IMR-90 (cell line): ENCODE measurements around the gene HSD17B8. TPM values are rescaled to one million over a fixed set of nuclear protein-coding genes. Genes with fewer than 3 reads are reported as not detected.

Experiments
- ATAC-seq: fragments of 200-7000 bp; cut with Tn5 transposase; 2 replicates; pipeline ENCODE4 v1.9.1; 2020; ENCODE audit warnings: low read depth, mild to moderate bottlenecking, moderate library complexity
- BruUV-seq: library from RNA; stranded (reverse); fragments of 400-500 nt; replicated peaks from 2 replicates; lab custom pipeline; 2021; lab: Mats Ljungman, UMichigan
- CTCF ChIA-PET: fragments of 300-600 bp; formaldehyde crosslinking; extraction: SDS; loops from one replicate; lab custom pipeline; 2021; ENCODE audit warnings: antibody characterized with exemption; lab: Yijun Ruan, JAX
- POLR2A ChIA-PET: fragments of 300-600 bp; sonication (Branson Sonifier 250); formaldehyde crosslinking; loops from one replicate; lab custom pipeline; 2022; ENCODE audit warnings: antibody characterized with exemption; ENCODE audit not compliant: unreplicated experiment; lab: Charles Lee
- DNase-seq: peaks from one replicate; pipeline ENCODE4 v3.0.0; 2013
- H2AFZ ChIP-seq: replicated peaks from 2 replicates; pipeline ENCODE3; 2013; ENCODE audit warnings: low read length, mild to moderate bottlenecking; ENCODE audit not compliant: poor library complexity
- H2AK5ac ChIP-seq: 2 replicates; pipeline ENCODE4 v1.6.1; 2013; ENCODE audit warnings: low read depth, low read length, inconsistent platforms
- H2AK9ac ChIP-seq: replicated peaks from 2 replicates; pipeline ENCODE3; 2013; ENCODE audit warnings: mild to moderate bottlenecking, low read depth, low read length, moderate library complexity; ENCODE audit not compliant: poor library complexity
- H2BK120ac ChIP-seq: 2 replicates; pipeline ENCODE4 v1.6.1; 2013; ENCODE audit warnings: low read depth, low read length, inconsistent platforms
- H2BK15ac ChIP-seq: 3 replicates; pipeline ENCODE4 v1.6.1; 2013; ENCODE audit warnings: low read depth, low read length, inconsistent platforms
- H2BK20ac ChIP-seq: 2 replicates; pipeline ENCODE4 v1.6.1; 2013; ENCODE audit warnings: low read depth, mild to moderate bottlenecking, inconsistent platforms, low read length, moderate library complexity
- H2BK5ac ChIP-seq: 2 replicates; pipeline ENCODE4 v1.6.1; 2013; ENCODE audit warnings: mild to moderate bottlenecking, low read depth, low read length, inconsistent platforms; ENCODE audit not compliant: poor library complexity, severe bottlenecking
- H3K14ac ChIP-seq: replicated peaks from 2 replicates; pipeline ENCODE4 v1.6.1; 2013; ENCODE audit warnings: low read depth, low read length, inconsistent platforms
- H3K18ac ChIP-seq: 2 replicates; pipeline ENCODE4 v1.6.1; 2013; ENCODE audit warnings: low read depth, low read length, control low read depth
- H3K23ac ChIP-seq: 2 replicates; pipeline ENCODE4 v1.6.1; 2013; ENCODE audit warnings: low read depth, low read length, inconsistent platforms
- H3K27ac ChIP-seq: 2 replicates; pipeline ENCODE4 v1.5.1; 2013; ENCODE audit warnings: mild to moderate bottlenecking, control low read depth, low read length; ENCODE audit not compliant: insufficient read depth
- H3K27me3 ChIP-seq: 2 replicates; pipeline ENCODE4 v1.6.1; 2013; ENCODE audit warnings: low read length; ENCODE audit not compliant: control insufficient read depth, insufficient read depth
- H3K36me3 ChIP-seq: 2 replicates; pipeline ENCODE4 v1.6.1; 2013; ENCODE audit warnings: low read length, mixed read lengths; ENCODE audit not compliant: control insufficient read depth, insufficient read depth
- H3K4ac ChIP-seq: 2 replicates; pipeline ENCODE4 v1.6.1; 2013; ENCODE audit warnings: low read depth, low read length, inconsistent platforms
- H3K4me1 ChIP-seq: 2 replicates; pipeline ENCODE4 v1.6.1; 2013; ENCODE audit warnings: low read length, mixed read lengths; ENCODE audit not compliant: control insufficient read depth, insufficient read depth
- H3K4me2 ChIP-seq: 2 replicates; pipeline ENCODE4 v1.6.1; 2013; ENCODE audit warnings: low read depth, mild to moderate bottlenecking, control low read depth, low read length, moderate library complexity
- H3K4me3 ChIP-seq: 2 replicates; pipeline ENCODE4 v1.5.1; 2013; ENCODE audit warnings: low read depth, mild to moderate bottlenecking, control low read depth, low read length, moderate library complexity; ENCODE audit not compliant: insufficient read depth
- H3K56ac ChIP-seq: 2 replicates; pipeline ENCODE4 v1.6.1; 2013; ENCODE audit warnings: low read length, inconsistent platforms; ENCODE audit not compliant: insufficient read depth; ENCODE audit errors: extremely low read depth
- H3K79me1 ChIP-seq, 2 experiments: 2 replicates each; pipeline ENCODE4 v1.6.1; 2013; ENCODE audit warnings: low read length in 2 of 2, inconsistent platforms in 1 of 2, low read depth in 1 of 2
- H3K9ac ChIP-seq: 2 replicates; pipeline ENCODE4 v1.6.1; 2013; ENCODE audit warnings: low read depth, low read length, control low read depth
- H3K9me1 ChIP-seq: 2 replicates; pipeline ENCODE4 v1.6.1; 2013; ENCODE audit warnings: low read length, inconsistent platforms; ENCODE audit not compliant: insufficient read depth
- H3K9me3 ChIP-seq: 2 replicates; pipeline ENCODE4 v1.6.1; 2013; ENCODE audit warnings: low read length; ENCODE audit not compliant: control insufficient read depth, insufficient read depth
- H4K20me1 ChIP-seq: 2 replicates; pipeline ENCODE4 v1.6.1; 2013; ENCODE audit warnings: low read length, inconsistent platforms; ENCODE audit not compliant: insufficient read depth
- H4K5ac ChIP-seq: 2 replicates; pipeline ENCODE4 v1.6.1; 2013; ENCODE audit warnings: mild to moderate bottlenecking, low read depth, low read length, control low read depth
- H4K8ac ChIP-seq, 2 experiments: 2 replicates each; pipeline ENCODE4 v1.6.1; 2013; ENCODE audit warnings: low read depth in 2 of 2, low read length in 2 of 2, control low read depth in 1 of 2, inconsistent platforms in 1 of 2
- H4K91ac ChIP-seq: 2 replicates; pipeline ENCODE4 v1.6.1; 2013; ENCODE audit warnings: low read depth, low read length, inconsistent platforms; ENCODE audit not compliant: insufficient read depth
- CTCF ChIP-seq: conservative IDR thresholded peaks from 2 replicates; pipeline ENCODE4 v1.5.1; 2012; ENCODE audit warnings: mild to moderate bottlenecking, low read depth, low read length, improper control_type of control experiment
- ELK1 ChIP-seq: fragments of 150-350 bp; IDR thresholded peaks from 2 replicates; pipeline ENCODE4 v1.6.1; 2016; ENCODE audit warnings: low read depth, mild to moderate bottlenecking, low read length, moderate library complexity, borderline replicate concordance
- MAFK ChIP-seq: IDR thresholded peaks from 2 replicates; pipeline ENCODE4 v1.6.1; 2012; ENCODE audit warnings: low read depth, low read length, improper control_type of control experiment
- MAZ ChIP-seq: IDR thresholded peaks from 2 replicates; pipeline ENCODE4 v1.6.1; 2012; ENCODE audit warnings: low read depth, mild to moderate bottlenecking, low read length, improper control_type of control experiment, moderate library complexity, borderline replicate concordance
- POLR2A ChIP-seq: IDR thresholded peaks from 2 replicates; pipeline ENCODE4 v1.6.1; 2012; ENCODE audit warnings: mild to moderate bottlenecking, low read depth, low read length
- RCOR1 ChIP-seq: IDR thresholded peaks from 2 replicates; pipeline ENCODE4 v1.6.1; 2012; ENCODE audit warnings: mild to moderate bottlenecking, low read length, improper control_type of control experiment; ENCODE audit not compliant: insufficient replicate concordance
- SMC3 ChIP-seq: fragments of 150-350 bp; IDR thresholded peaks from 2 replicates; pipeline ENCODE4 v1.6.1; 2016; ENCODE audit warnings: low read depth, mild to moderate bottlenecking, antibody characterized with exemption, low read length, moderate library complexity
- USF2 ChIP-seq: fragments of 150-350 bp; IDR thresholded peaks from 2 replicates; pipeline ENCODE4 v1.6.1; 2017; ENCODE audit warnings: mild to moderate bottlenecking, antibody characterized with exemption, low read length, low read depth
- WGBS, 2 experiments: methylation state at CpG; one replicate each; pipeline versions ENCODE4 v1.1.5 to v1.1.7; 2013; ENCODE audit warnings: missing lambda C conversion rate in 2 of 2; ENCODE audit not compliant: insufficient read length in 1 of 2; ENCODE audit errors: extremely low coverage in 2 of 2; 5-methylcytosine and 5-hydroxymethylcytosine counted together
- dilution Hi-C: fragments of 300-500 bp; cut with HindIII; formaldehyde crosslinking; loops from one replicate; pipeline ENCODE4 v1.14.3; 2018; ENCODE audit warnings: low sequenced_read_pairs; ENCODE audit not compliant: unreplicated experiment
- in situ Hi-C: fragments of 300-500 bp; cut with MboI; formaldehyde crosslinking; loops from 3 replicates; pipeline ENCODE4 v1.14.3; 2019; ENCODE audit warnings: low sequenced_read_pairs, inconsistent platforms, mixed read lengths
- intact Hi-C: fragments of 100-400 bp; cut with micrococcal nuclease; formaldehyde crosslinking; loops from 2 replicates; pipeline ENCODE4 v1.10.0; 2022
- polyA plus RNA-seq, 3 experiments: library from polyadenylated mRNA; depleted of rRNA; stranded (reverse); fragments of >200 nt; gene quantifications; 2 replicates each; pipeline ENCODE4 v1.2.3, GENCODE V29; 2012; ENCODE audit warnings: low replicate concordance in 1 of 3
- total RNA-seq: library from RNA; depleted of rRNA; stranded (reverse); fragments of >200 nt; gene quantifications from 2 replicates; pipeline ENCODE4 v1.2.3, GENCODE V29; 2012

Gene HSD17B8
- total and polyA plus RNA-seq, 2 of the 4 experiments (the other 2 are of a cell fraction): 1.6 to 4.3 TPM

GRCh38 chr6:33187809-33188208 is 16.6 kb upstream of the HSD17B8 start:
- Histone ChIP-seq H3K9me1 (no peaks in the 10 kb centered on the region), H3K4me2 (no peak overlapping the region), H4K8ac (no peak overlapping the region), H2AK9ac (no peak overlapping the region), H2BK15ac (no peak overlapping the region), H2AK5ac (no peak overlapping the region), H3K27ac (no peak overlapping the region), H3K27me3 (peaks cover 53% of the 10 kb centered on the region), H4K20me1 (no peaks in the 10 kb centered on the region), H2AFZ (no peak overlapping the region), H3K56ac (no peak overlapping the region), H2BK5ac (no peak overlapping the region), H3K4ac (no peak overlapping the region), H2BK120ac (no peak overlapping the region), H3K4me1 (peaks cover under 1% of the 10 kb centered on the region; the same call in 1 of the 2 replicates), H3K14ac (no peak overlapping the region), H3K79me1 (no peaks in the 10 kb centered on the region), H3K23ac (no peak overlapping the region), H3K9ac (no peak overlapping the region), H3K4me3 (no peak overlapping the region), H3K9me3 (no peaks in the 10 kb centered on the region), H3K18ac (no peak overlapping the region), H2BK20ac (no peak overlapping the region), H4K5ac (no peak overlapping the region), H4K91ac (no peak overlapping the region), H3K36me3 (no peaks in the 10 kb centered on the region)
- no peak for ATAC-seq
- in situ Hi-C loops: no loop called here
- no TSS peak for BruUV-seq
- 43% methylated on average over 1 of the region's 1 CpG; no CpG with 5 or more reads in 1 of the 2 experiments for WGBS, 2 experiments
- intact Hi-C loops: no loop called here
- DNase-seq: no peak
- dilution Hi-C loops: no loop called here
- TF ChIP-seq USF2 (no peak), ELK1 (no peak), MAZ (no peak), POLR2A (no peak), RCOR1 (no peak), MAFK (no peak), CTCF (no peak), SMC3 (no peak)
- CTCF ChIA-PET: no interaction called here
- POLR2A ChIA-PET: no interaction called here
